ENCODE measurements around the gene AIFM3. TPM values are rescaled to one million over a fixed set of nuclear protein-coding genes. Genes with fewer than 3 reads are reported as not detected.

AIFM3 gene
- 0.43 and 2.0 TPM in 2 replicates for total RNA-seq

DNA sequence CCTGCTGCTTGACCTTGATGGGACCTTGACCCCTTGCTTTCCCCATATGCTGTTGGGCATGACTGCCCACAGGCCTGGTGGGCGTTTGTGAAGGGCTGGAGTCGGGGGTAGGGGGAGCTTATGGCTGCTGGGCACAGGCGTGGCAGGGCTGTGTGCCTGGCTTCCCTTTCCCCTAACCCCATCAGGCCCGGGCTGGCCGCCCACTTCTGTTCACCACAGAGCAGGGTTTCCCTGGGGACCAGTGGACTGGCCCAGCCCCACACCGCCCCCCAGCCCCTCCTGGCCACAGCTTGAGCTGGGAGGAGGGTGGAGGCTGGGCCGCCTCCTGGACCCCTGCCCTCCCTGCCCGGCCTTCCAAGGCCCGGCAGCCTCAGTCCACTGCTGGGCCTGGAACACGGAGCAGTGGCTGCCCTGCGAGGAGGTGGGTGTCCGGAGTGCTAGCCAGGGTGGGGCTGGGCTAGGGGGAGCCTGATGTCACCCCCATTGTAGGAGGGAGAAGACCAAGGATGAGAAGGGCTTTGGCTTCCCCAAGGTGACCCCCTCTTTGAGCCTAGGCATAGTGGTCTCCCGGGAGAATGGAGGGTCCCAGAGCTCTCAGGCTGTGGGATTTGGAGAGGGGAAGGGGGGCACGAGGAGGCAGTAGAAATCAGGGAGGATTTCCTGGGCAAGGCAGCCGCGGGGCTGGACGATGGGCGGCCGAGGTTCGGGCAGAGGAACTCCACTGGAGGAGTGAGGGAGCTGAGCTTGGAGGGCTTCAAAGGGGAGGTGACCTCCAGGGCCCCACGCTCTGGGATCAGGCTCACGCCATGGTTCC lies at the start of gene AIFM3:
AIFM3 (plus strand) TSS at position 373 of the 814 bp plus-strand sequence. CDS start 690 bp downstream, outside the sequence.

DNA sequence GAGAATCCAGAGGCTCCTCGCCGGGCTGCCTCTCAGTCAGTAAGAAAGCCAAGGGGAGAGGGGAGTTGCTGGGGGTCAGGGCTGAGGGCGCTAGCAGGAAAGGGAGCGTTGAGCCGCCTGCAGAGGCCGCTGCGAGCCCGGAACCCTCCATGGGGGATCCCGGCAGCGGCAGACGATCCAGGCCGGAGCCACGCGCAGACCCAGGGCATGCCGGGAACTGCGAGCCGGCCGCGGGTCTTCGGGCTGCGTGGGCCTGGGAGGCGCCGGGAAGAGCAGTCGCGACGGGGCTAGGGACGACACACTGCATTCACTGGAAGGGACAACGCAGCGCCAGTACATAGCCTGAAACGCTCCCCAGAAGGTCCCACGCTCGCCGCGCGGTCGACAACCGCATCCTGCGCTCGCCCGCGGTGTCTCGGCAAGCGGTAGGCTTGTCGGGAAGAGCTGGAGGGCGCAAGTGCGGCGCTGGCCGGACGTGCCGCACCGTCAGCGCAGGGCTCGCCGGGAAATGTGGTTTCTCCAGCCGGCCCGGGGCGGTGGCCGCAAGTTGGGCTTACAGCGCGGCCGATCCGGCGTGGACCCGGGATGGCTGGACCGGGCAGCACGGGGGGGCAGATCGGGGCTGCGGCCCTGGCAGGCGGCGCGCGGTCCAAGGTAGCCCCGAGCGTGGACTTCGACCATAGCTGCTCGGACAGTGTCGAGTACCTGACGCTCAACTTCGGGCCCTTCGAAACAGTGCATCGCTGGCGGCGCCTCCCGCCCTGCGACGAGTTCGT lies 14.9 kb downstream of the AIFM3 start, which contains the start of gene LZTR1:
LZTR1 (plus strand) TSS at position 511 of the 776 bp plus-strand sequence; CDS start at position 586, 75 bp downstream.

GRCh38 chr22:21001601-21002325 lies 34.7 kb downstream of the AIFM3 start, which contains the start of gene THAP7:
Gene THAP7, minus strand, starts transcription at chr22:21002118. Its CDS starts 207 bp downstream, at chr22:21001911.

DNA sequence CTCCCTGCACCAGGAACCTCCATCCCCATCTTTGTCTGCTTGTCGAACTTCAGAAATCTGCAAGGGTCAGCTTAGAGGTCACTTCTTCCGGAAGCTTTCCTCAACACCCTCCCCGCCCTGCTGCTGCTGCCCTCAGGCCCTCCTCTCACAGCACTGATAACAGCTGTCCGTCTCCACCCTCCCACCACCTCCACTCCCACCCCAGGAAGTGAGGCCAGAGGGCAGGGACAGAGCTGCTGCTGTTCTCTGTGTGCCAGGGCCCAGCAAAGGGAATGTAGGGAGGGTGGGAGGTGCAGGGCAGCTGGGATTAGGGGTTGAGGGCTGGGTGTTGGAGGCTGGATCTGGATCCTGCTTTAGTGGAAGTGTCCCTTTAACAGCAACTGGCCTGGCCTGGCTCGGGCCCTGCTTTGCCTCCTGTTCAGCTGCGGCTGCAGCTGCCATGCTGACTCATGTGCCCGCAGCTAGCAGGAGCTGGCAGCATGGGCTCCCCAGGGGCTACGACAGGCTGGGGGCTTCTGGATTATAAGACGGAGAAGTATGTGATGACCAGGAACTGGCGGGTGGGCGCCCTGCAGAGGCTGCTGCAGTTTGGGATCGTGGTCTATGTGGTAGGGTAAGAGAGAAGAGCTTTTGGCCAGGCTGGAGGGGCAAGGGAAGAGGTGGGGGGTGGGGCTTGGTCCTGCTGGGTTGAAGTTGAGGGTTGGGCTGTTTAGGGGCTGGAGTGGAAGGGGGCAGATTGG lies 47.8 kb downstream of the AIFM3 start, which contains the start of gene P2RX6:
P2RX6 (plus strand) TSS at position 440 of the 740 bp plus-strand sequence; CDS start at position 450, 10 bp downstream.

Other genes with a start within 250 kb of the AIFM3 start
- not detected in 2 replicates for gene SERPIND1, start 193.1 kb upstream of the AIFM3 start, total RNA-seq
- 43.6 and 49.9 TPM in 2 replicates for gene PI4KA, start 108.4 kb upstream of the AIFM3 start, total RNA-seq
- gene SNAP29, start 108.2 kb upstream of the AIFM3 start, total RNA-seq, result 9.0 and 9.2 TPM in 2 replicates
- gene CRKL, start 49.8 kb upstream of the AIFM3 start, total RNA-seq, result 36.9 and 39.7 TPM in 2 replicates
- 45.1 and 53.0 TPM in 2 replicates for gene LZTR1, start 15.0 kb downstream of the AIFM3 start, total RNA-seq
- 23.3 and 26.7 TPM in 2 replicates for gene THAP7, start 34.9 kb downstream of the AIFM3 start, total RNA-seq
- gene P2RX6, start 47.9 kb downstream of the AIFM3 start, total RNA-seq, result not detected in 2 replicates
- gene SLC7A4, start 65.3 kb downstream of the AIFM3 start, total RNA-seq, result not detected in 2 replicates
- not detected in 2 replicates for gene LRRC74B, start 78.7 kb downstream of the AIFM3 start, total RNA-seq